ENCODE data around the gene GRIFIN.

GRIFIN gene

DNA sequence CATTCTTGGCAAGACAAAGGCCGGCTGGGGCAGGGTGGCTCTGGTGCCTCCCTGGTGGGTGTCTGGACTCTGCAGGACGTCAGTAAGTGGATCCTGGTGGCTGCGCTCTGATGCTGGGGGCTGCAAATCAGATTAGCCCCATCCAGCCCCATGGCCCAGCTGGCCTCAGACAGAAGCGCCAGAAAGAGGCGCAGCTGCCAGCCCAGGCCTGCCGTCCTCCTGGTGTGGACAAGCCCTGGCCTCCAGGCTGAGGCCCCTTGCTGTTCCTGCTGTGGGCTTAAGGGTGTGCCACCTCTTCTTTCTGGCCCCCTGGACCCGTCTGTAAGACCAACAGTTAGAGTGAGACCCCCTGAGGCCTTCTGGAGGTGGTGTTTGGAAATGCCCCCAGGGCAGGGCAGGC lies 37.5 kb upstream of the GRIFIN start:
- Histone ChIP-seq H4K20me1 (ENCODE audit: insufficient read depth) (no peaks in the 10 kb centered on the region), H3K79me2 (ENCODE audit: insufficient read depth, low read depth) (no peaks in the 10 kb centered on the region), H3K36me3 (ENCODE audit: insufficient read depth) (no peaks in the 10 kb centered on the region), H3K4me1 (ENCODE audit: low read depth, poor library complexity, severe bottlenecking) (peaks cover 23% of the 10 kb centered on the region), H2AFZ (ENCODE audit: low read depth) (no peak overlapping the region), H3K4me3 (IDR thresholded peaks at IDR 0.05; ENCODE audit: insufficient read depth, low read depth, low read length) (no peak overlapping the region), H3K27me3 (ENCODE audit: insufficient read depth, low read depth) (peaks cover 61% of the 10 kb centered on the region; the same call in 1 of the 2 replicates), H3K9ac (no peak overlapping the region), H3K27ac (no peak overlapping the region), H3K4me2 (no peak overlapping the region)
- TF ChIP-seq, protein P1, sequence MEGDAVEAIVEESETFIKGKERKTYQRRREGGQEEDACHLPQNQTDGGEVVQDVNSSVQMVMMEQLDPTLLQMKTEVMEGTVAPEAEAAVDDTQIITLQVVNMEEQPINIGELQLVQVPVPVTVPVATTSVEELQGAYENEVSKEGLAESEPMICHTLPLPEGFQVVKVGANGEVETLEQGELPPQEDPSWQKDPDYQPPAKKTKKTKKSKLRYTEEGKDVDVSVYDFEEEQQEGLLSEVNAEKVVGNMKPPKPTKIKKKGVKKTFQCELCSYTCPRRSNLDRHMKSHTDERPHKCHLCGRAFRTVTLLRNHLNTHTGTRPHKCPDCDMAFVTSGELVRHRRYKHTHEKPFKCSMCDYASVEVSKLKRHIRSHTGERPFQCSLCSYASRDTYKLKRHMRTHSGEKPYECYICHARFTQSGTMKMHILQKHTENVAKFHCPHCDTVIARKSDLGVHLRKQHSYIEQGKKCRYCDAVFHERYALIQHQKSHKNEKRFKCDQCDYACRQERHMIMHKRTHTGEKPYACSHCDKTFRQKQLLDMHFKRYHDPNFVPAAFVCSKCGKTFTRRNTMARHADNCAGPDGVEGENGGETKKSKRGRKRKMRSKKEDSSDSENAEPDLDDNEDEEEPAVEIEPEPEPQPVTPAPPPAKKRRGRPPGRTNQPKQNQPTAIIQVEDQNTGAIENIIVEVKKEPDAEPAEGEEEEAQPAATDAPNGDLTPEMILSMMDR (conservative IDR thresholded peaks at IDR 0.05; ENCODE audit: low read depth, low read length), result no peak

DNA sequence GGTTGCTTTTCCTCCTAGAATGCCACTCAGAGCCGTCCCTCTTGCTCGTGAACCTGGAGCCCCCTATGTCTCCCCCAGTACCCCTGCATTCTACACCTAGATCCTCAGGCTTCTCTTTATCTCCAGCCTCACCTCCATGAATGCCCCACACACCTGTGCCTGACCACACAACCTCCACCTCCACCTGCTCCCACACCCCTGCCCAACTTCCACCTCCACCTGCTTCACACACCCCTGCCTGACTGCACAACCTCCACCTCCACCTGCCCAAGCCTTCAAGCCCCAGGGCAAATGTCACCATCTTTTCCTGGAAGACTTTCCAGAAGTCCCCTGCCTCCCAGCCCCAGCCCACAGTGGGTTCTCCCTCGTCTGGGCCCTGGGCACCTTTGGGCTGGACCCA lies 36.5 kb upstream of the GRIFIN start:
- H3K4me2 ChIP-seq, result no peak overlapping the region
- no peaks in the 10 kb centered on the region for H3K79me2 ChIP-seq (ENCODE audit: insufficient read depth, low read depth)
- peaks cover 27% of the 10 kb centered on the region for H3K4me1 ChIP-seq (ENCODE audit: low read depth, poor library complexity, severe bottlenecking)
- TF ChIP-seq, protein P1 (conservative IDR thresholded peaks at IDR 0.05; ENCODE audit: low read depth, low read length), result no peak
- H4K20me1 ChIP-seq (ENCODE audit: insufficient read depth), result no peaks in the 10 kb centered on the region
- H3K36me3 ChIP-seq (ENCODE audit: insufficient read depth), result no peaks in the 10 kb centered on the region
- H3K27ac ChIP-seq, result no peak overlapping the region
- no peak overlapping the region for H3K9ac ChIP-seq
- H3K4me3 ChIP-seq (IDR thresholded peaks at IDR 0.05; ENCODE audit: insufficient read depth, low read depth, low read length), result no peak overlapping the region
- H2AFZ ChIP-seq (ENCODE audit: low read depth), result no peak overlapping the region
- peaks cover 51% of the 10 kb centered on the region; the same call in 1 of the 2 replicates for H3K27me3 ChIP-seq (ENCODE audit: insufficient read depth, low read depth)

DNA sequence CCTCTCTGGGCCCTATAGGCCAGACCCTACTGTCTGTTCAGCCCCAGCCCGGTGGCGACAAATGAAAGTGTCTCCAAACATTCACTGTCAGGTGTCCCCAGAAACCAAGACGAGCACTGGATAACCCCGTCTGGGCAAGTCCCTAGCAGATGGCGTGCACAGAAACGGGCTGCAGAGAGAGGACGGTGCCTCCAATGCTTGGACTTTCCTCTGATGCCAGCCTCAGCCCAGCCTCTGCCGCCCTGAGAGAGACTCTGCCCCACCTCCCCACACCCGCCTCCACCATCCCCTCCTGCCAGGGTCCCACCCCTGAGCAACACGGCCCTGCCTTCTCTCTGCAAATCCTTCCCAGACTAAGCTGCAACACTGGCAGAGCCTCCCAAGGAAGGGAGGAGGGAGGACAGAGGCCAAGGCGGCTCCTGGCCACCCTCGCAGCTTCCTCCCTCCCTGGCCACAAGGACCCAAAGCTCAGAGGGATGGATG lies 36.0 kb upstream of the GRIFIN start:
- H3K9ac ChIP-seq, result no peak overlapping the region

DNA sequence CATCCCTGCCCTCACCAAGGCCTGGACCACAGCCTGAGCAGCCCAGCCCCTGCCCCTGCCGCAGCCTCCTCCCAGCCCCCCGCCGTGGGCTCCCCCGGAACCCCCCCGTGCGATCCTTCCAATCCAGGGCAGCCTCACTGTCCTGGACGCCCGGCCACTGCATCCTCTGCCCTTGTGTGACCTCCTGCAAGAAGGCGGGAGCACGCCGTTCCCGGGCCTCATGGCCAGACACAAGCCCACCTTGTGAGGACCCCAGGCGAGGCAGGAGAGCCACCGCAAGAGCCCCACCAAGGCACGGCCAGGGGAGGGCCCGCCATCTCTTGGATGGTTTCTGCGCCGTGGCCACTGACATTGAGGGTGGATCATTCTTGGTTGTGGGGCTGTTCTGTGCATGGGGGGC lies 35.6 kb upstream of the GRIFIN start:
- H2AFZ ChIP-seq (ENCODE audit: low read depth), result no peak overlapping the region
- no peak overlapping the region for H3K4me2 ChIP-seq
- no peaks in the 10 kb centered on the region for H3K36me3 ChIP-seq (ENCODE audit: insufficient read depth)
- no peak overlapping the region for H3K4me3 ChIP-seq (IDR thresholded peaks at IDR 0.05; ENCODE audit: insufficient read depth, low read depth, low read length)
- H3K4me1 ChIP-seq (ENCODE audit: low read depth, poor library complexity, severe bottlenecking), result peaks cover 29% of the 10 kb centered on the region
- H3K27ac ChIP-seq, result no peak overlapping the region
- H4K20me1 ChIP-seq (ENCODE audit: insufficient read depth), result no peaks in the 10 kb centered on the region
- peaks cover 42% of the 10 kb centered on the region; the same call in 1 of the 2 replicates for H3K27me3 ChIP-seq (ENCODE audit: insufficient read depth, low read depth)
- TF ChIP-seq, protein P1 (conservative IDR thresholded peaks at IDR 0.05; ENCODE audit: low read depth, low read length), result no peak
- no peaks in the 10 kb centered on the region for H3K79me2 ChIP-seq (ENCODE audit: insufficient read depth, low read depth)
- no peak overlapping the region for H3K9ac ChIP-seq

More for the DNA sequence above, 36.0 kb upstream of the GRIFIN start:
- H3K27ac ChIP-seq, result no peak overlapping the region
- H3K4me2 ChIP-seq, result no peak overlapping the region
- H3K79me2 ChIP-seq (ENCODE audit: insufficient read depth, low read depth), result no peaks in the 10 kb centered on the region
- no peaks in the 10 kb centered on the region for H3K36me3 ChIP-seq (ENCODE audit: insufficient read depth)
- no peak overlapping the region for H3K4me3 ChIP-seq (IDR thresholded peaks at IDR 0.05; ENCODE audit: insufficient read depth, low read depth, low read length)
- H3K27me3 ChIP-seq (ENCODE audit: insufficient read depth, low read depth), result peaks cover 46% of the 10 kb centered on the region; the same call in 1 of the 2 replicates
- H2AFZ ChIP-seq (ENCODE audit: low read depth), result no peak overlapping the region
- H3K4me1 ChIP-seq (ENCODE audit: low read depth, poor library complexity, severe bottlenecking), result peaks cover 29% of the 10 kb centered on the region
- no peaks in the 10 kb centered on the region for H4K20me1 ChIP-seq (ENCODE audit: insufficient read depth)
- TF ChIP-seq, protein P1 (conservative IDR thresholded peaks at IDR 0.05; ENCODE audit: low read depth, low read length), result no peak
